HEK293T (cell line): ENCODE data around the gene CDKN1B.

ENCODE experiments used
- CTCF ChIA-PET: fragments of 350-600 bp; formaldehyde crosslinking; extraction: SDS; loops from one replicate; lab custom pipeline; 2021; ENCODE audit warnings: antibody characterized with exemption, inconsistent platforms; lab: Yijun Ruan, JAX
- POLR2A ChIA-PET: fragments of 350-600 bp; formaldehyde crosslinking; extraction: SDS; loops from one replicate; lab custom pipeline; 2020; ENCODE audit warnings: antibody characterized with exemption, inconsistent platforms; lab: Yijun Ruan, JAX
- DNase-seq: peaks from one replicate; pipeline ENCODE4 v3.0.0; 2012; ENCODE audit warnings: mixed read lengths; ENCODE audit errors: extremely low spot score
- ARNT ChIP-seq: fragments of 450-650 bp; IDR thresholded peaks from 2 replicates; pipeline ENCODE4 v1.6.1; 2017; ENCODE audit warnings: mild to moderate bottlenecking
- BHLHE40 ChIP-seq: fragments of 450-650 bp; IDR thresholded peaks from 2 replicates; pipeline ENCODE4 v1.6.1; 2016; ENCODE audit warnings: mild to moderate bottlenecking, moderate library complexity, borderline replicate concordance
- CTBP1 ChIP-seq: fragments of 450-650 bp; IDR thresholded peaks from 2 replicates; pipeline ENCODE4 v1.6.1; 2016; ENCODE audit warnings: borderline replicate concordance
- ELF4 ChIP-seq: fragments of 450-650 bp; IDR thresholded peaks from 2 replicates; pipeline ENCODE4 v1.6.1; 2017; ENCODE audit warnings: antibody characterized with exemption
- FOXA1 ChIP-seq: fragments of 450-650 bp; IDR thresholded peaks from 2 replicates; pipeline ENCODE4 v1.6.1; 2016; ENCODE audit warnings: mild to moderate bottlenecking
- FOXK2 ChIP-seq: fragments of 450-650 bp; IDR thresholded peaks from 2 replicates; pipeline ENCODE4 v1.6.1; 2016; ENCODE audit warnings: mild to moderate bottlenecking
- FOXM1 ChIP-seq: fragments of 450-650 bp; IDR thresholded peaks from 2 replicates; pipeline ENCODE4 v1.6.1; 2017; ENCODE audit warnings: mild to moderate bottlenecking, borderline replicate concordance
- HDGF ChIP-seq: fragments of 450-650 bp; IDR thresholded peaks from 2 replicates; pipeline ENCODE4 v1.6.1; 2017; ENCODE audit warnings: antibody characterized with exemption, borderline replicate concordance
- L3MBTL2 ChIP-seq: fragments of 450-650 bp; conservative IDR thresholded peaks from 2 replicates; pipeline ENCODE4 v1.6.1; 2016; ENCODE audit warnings: mild to moderate bottlenecking
- LEF1 ChIP-seq: fragments of 450-650 bp; IDR thresholded peaks from 2 replicates; pipeline ENCODE4 v1.6.1; 2017; ENCODE audit warnings: mild to moderate bottlenecking, borderline replicate concordance
- NFRKB ChIP-seq: fragments of 450-650 bp; IDR thresholded peaks from 2 replicates; pipeline ENCODE4 v1.6.1; 2016; ENCODE audit warnings: mild to moderate bottlenecking, moderate library complexity
- PKNOX1 ChIP-seq: fragments of 450-650 bp; IDR thresholded peaks from 2 replicates; pipeline ENCODE4 v1.6.1; 2016
- SP1 ChIP-seq: fragments of 450-650 bp; IDR thresholded peaks from 2 replicates; pipeline ENCODE4 v1.6.1; 2017
- SUZ12 ChIP-seq: fragments of 450-650 bp; IDR thresholded peaks from 2 replicates; pipeline ENCODE4 v1.6.1; 2016; ENCODE audit warnings: mild to moderate bottlenecking
- TARDBP ChIP-seq: fragments of 450-650 bp; IDR thresholded peaks from 2 replicates; pipeline ENCODE4 v1.6.1; 2016
- ZNF384 ChIP-seq: fragments of 450-650 bp; IDR thresholded peaks from 2 replicates; pipeline ENCODE4 v1.6.1; 2016

Gene CDKN1B

GRCh38 chr12:12716793-12717585, at the start of gene CDKN1B:
TSS of gene CDKN1B (plus strand) at chr12:12717368. CDS start at chr12:12717840, 472 bp downstream.
- ChIA-PET CTCF (interaction anchor here (0.9 to 2.0 kb wide), 2 partner anchors 20 to 25 kb away, joined by 3 to 17 read pairs; no protein-coding TSS in a partner anchor), POLR2A (interaction anchor here (0.9 to 7.4 kb wide), 14 partner anchors 9 to 360 kb away, joined by 3 to 87 read pairs (median 4); partner anchors contain the start of genes APOLD1, BORCS5, CREBL2 and GPR19)
- peak; percentile 81 for DNase-seq

GRCh38 chr12:12668005-12668404, 49.2 kb upstream of the CDKN1B start:
- DNase-seq: no peak
- TF ChIP-seq LEF1 (no peak), ZNF384 (no peak), FOXA1 (no peak), BHLHE40 (no peak), FOXK2 (no peak), NFRKB (no peak), HDGF (no peak), L3MBTL2 (no peak), SUZ12 (no peak), ARNT (no peak), CTBP1 (no peak)
- ChIA-PET POLR2A (no interaction called here), CTCF (interaction anchor here (0.7 to 1.1 kb wide), 2 partner anchors 318 to 658 kb away, joined by 3 read pairs; partner anchors contain the start of gene MANSC1)

More at GRCh38 chr12:12716793-12717585, at the start of gene CDKN1B:
- TF ChIP-seq BHLHE40 (no peak), PKNOX1 (peak; percentile 98), ARNT (peak; percentile 79), FOXM1 (peak; percentile 93)

GRCh38 chr12:12669020-12669419, 48.1 kb upstream of the CDKN1B start:
- no peak for DNase-seq
- TF ChIP-seq TARDBP (no peak), FOXA1 (no peak), SUZ12 (no peak), HDGF (no peak), CTBP1 (no peak), BHLHE40 (no peak), L3MBTL2 (no peak), ARNT (no peak), PKNOX1 (no peak), FOXK2 (no peak), FOXM1 (no peak), ZNF384 (no peak), LEF1 (no peak), SP1 (no peak), ELF4 (no peak)
- POLR2A ChIA-PET: no interaction called here
- CTCF ChIA-PET: interaction anchor here (1.1 kb wide), 1 partner anchor 319 kb away, joined by 3 read pairs; the partner anchor contains the start of gene MANSC1

- CTCF ChIA-PET: interaction anchor here (0.6 to 1.4 kb wide), 5 partner anchors 9 to 314 kb away, joined by 3 to 4 read pairs (median 3); no protein-coding TSS in a partner anchor
- TF ChIP-seq SUZ12: no peak
- no peak for TF ChIP-seq FOXK2
- no peak for TF ChIP-seq TARDBP
- TF ChIP-seq ARNT: no peak
- no peak for DNase-seq
- POLR2A ChIA-PET: interaction anchor here (0.9 to 1.2 kb wide), 2 partner anchors 21 to 44 kb away, joined by 3 read pairs; no protein-coding TSS in a partner anchor
Measured at GRCh38 chr12:12671850-12672660, 45.1 kb upstream of the CDKN1B start.

- ChIA-PET POLR2A (no interaction called here), CTCF (interaction anchor here (0.9 kb wide), 1 partner anchor 9 kb away, joined by 3 read pairs; no protein-coding TSS in a partner anchor)
- no peak for TF ChIP-seq SUZ12
- no peak for TF ChIP-seq L3MBTL2
- TF ChIP-seq SP1: no peak
- TF ChIP-seq FOXA1: no peak
- no peak for TF ChIP-seq FOXK2
- no peak for TF ChIP-seq LEF1
- TF ChIP-seq PKNOX1: no peak
- no peak for TF ChIP-seq FOXM1
- no peak for TF ChIP-seq TARDBP
- no peak for TF ChIP-seq NFRKB
- no peak for TF ChIP-seq ARNT
- TF ChIP-seq BHLHE40: no peak
- no peak for TF ChIP-seq ELF4
- DNase-seq: no peak
Measured at GRCh38 chr12:12673296-12673695, 43.9 kb upstream of the CDKN1B start.
